ENCODE measurements around the gene CA9. TPM values are rescaled to one million over a fixed set of nuclear protein-coding genes. Genes with fewer than 3 reads are reported as not detected.
"Not testable (repeated sequence)": the region's sequence is repeated elsewhere in the genome, so short reads cannot be mapped to it uniquely, and the experiment has no call there.

CA9 gene
- total RNA-seq, 1 donor from 2014 or later = 0.98 TPM

GRCh38 chr9:35636135-35636876 lies 37.4 kb upstream of the CA9 start:
- H3K27ac ChIP-seq = no peak overlapping the region
- H3K36me3 ChIP-seq = no peaks in the 10 kb centered on the region
- TF ChIP-seq POLR2A (IDR thresholded peaks at IDR 0.05) (no peak), POLR2AphosphoS5 (IDR thresholded peaks at IDR 0.05; ENCODE audit: insufficient read depth in 1 of 2, low read depth in 1 of 2) (no peak)
- TF ChIP-seq, protein P1, sequence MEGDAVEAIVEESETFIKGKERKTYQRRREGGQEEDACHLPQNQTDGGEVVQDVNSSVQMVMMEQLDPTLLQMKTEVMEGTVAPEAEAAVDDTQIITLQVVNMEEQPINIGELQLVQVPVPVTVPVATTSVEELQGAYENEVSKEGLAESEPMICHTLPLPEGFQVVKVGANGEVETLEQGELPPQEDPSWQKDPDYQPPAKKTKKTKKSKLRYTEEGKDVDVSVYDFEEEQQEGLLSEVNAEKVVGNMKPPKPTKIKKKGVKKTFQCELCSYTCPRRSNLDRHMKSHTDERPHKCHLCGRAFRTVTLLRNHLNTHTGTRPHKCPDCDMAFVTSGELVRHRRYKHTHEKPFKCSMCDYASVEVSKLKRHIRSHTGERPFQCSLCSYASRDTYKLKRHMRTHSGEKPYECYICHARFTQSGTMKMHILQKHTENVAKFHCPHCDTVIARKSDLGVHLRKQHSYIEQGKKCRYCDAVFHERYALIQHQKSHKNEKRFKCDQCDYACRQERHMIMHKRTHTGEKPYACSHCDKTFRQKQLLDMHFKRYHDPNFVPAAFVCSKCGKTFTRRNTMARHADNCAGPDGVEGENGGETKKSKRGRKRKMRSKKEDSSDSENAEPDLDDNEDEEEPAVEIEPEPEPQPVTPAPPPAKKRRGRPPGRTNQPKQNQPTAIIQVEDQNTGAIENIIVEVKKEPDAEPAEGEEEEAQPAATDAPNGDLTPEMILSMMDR (IDR thresholded peaks at IDR 0.05) = no peak
- DNase-seq (ENCODE audit: extremely low spot score in 2 of 2) = no peak
- no peak overlapping the region for H3K4me3 ChIP-seq
- H3K27me3 ChIP-seq = no peaks in the 10 kb centered on the region
- no peaks in the 10 kb centered on the region for H3K9me3 ChIP-seq
- intact Hi-C loops (cut with DNase I) = no loop called here
- H3K4me1 ChIP-seq = no peaks in the 10 kb centered on the region

GRCh38 chr9:35636877-35637246 lies 36.9 kb upstream of the CA9 start:
- H3K36me3 ChIP-seq; H3K9me3 ChIP-seq; H3K27me3 ChIP-seq; intact Hi-C loops (cut with DNase I); H3K4me1 ChIP-seq; H3K4me3 ChIP-seq; H3K27ac ChIP-seq; DNase-seq (ENCODE audit: extremely low spot score in 2 of 2): not testable (repeated sequence)

- DNase-seq (ENCODE audit: extremely low spot score in 2 of 2); H3K27me3 ChIP-seq; H3K4me1 ChIP-seq; intact Hi-C loops (cut with DNase I); H3K9me3 ChIP-seq; H3K4me3 ChIP-seq; H3K36me3 ChIP-seq; H3K27ac ChIP-seq: not testable (repeated sequence)
Observed at GRCh38 chr9:35637427-35637955, 36.2 kb upstream of the CA9 start.

DNA sequence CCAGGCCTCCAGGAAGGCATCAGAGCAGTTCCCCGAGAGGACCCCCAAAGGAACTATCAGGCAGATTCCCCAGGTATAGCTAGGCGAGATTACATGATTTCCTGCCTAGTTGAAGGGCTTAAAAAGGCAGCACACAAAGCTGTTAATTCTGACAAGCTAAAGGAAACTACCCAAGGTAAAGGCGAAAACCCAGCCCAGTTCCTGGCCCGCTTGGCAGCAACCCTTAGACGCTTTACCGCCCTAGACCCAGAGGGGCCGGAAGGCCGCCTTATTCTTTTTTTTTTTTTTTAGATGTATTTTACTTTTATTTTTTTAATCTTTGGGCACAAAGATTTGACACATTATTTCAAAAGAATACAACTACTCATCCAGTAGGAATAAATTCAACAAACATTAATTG lies 35.0 kb upstream of the CA9 start:
- H3K9me3 ChIP-seq; H3K27ac ChIP-seq; H3K36me3 ChIP-seq; H3K27me3 ChIP-seq; H3K4me3 ChIP-seq; intact Hi-C loops (cut with DNase I); H3K4me1 ChIP-seq: not testable (repeated sequence)
- peak in 1 of 2 donors; percentile 8 for DNase-seq (ENCODE audit: extremely low spot score in 2 of 2)

DNA sequence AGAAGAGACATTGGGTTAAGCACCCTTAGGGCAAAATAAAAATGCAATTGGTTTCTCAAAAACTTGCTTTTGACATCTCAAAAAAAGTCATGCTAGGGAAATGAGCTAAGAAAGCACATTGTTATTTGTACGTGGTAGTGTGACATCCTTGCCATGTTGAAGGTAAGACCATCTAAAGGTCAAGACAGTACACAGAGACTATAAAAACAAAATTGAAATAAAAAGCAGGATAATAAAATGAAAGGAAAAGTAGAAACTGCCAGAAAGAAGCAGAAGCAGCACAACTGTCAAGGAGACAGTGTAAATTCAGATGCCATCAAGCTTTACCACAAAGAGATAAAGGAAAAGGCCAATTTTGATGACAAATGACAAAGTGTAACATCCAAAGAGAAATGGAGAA lies 34.5 kb upstream of the CA9 start:
- intact Hi-C loops (cut with DNase I); H3K9me3 ChIP-seq; H3K4me1 ChIP-seq; H3K27ac ChIP-seq; H3K27me3 ChIP-seq; H3K4me3 ChIP-seq; DNase-seq (ENCODE audit: extremely low spot score in 2 of 2); H3K36me3 ChIP-seq: not testable (repeated sequence)

- Histone ChIP-seq H3K36me3 (no peaks in the 10 kb centered on the region), H3K9me3 (no peaks in the 10 kb centered on the region), H3K27me3 (no peaks in the 10 kb centered on the region), H3K4me1 (no peaks in the 10 kb centered on the region), H3K27ac (no peak overlapping the region), H3K4me3 (no peak overlapping the region)
- DNase-seq (ENCODE audit: extremely low spot score in 2 of 2) = no peak
- TF ChIP-seq, protein P1 (IDR thresholded peaks at IDR 0.05) = no peak
- TF ChIP-seq POLR2A (IDR thresholded peaks at IDR 0.05) (no peak), POLR2AphosphoS5 (IDR thresholded peaks at IDR 0.05; ENCODE audit: insufficient read depth in 1 of 2, low read depth in 1 of 2) (no peak)
- intact Hi-C loops (cut with DNase I) = no loop called here
Observed at GRCh38 chr9:35639631-35640030, 34.1 kb upstream of the CA9 start.

- H3K36me3 ChIP-seq; H3K27me3 ChIP-seq; H3K4me1 ChIP-seq; H3K4me3 ChIP-seq; intact Hi-C loops (cut with DNase I); H3K27ac ChIP-seq; H3K9me3 ChIP-seq: not testable (repeated sequence)
- DNase-seq (ENCODE audit: extremely low spot score in 2 of 2) = peak in 1 of 2 donors; percentile 77
Observed at GRCh38 chr9:35640431-35640830, 33.3 kb upstream of the CA9 start.

DNA sequence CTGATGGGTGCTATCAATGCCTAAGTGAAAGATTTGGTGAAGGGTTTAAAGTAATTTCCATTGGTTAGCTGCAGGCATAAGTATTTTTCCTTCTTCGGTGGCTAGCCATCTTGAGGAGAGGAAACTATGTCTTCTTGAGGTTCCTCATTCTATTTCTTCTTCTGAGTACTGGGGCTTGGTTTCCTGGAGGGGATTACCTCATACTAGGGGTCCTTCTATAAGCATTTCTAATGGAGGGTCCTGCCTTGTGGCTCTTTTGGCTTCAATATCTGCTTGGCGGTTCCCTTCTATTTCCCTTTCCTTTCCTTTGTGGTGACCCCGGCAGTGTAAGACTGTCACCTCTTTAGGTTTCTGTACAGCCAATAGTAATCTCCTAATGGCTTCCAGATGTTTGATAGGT lies 32.2 kb upstream of the CA9 start:
- peaks cover 12% of the 10 kb centered on the region for H3K4me1 ChIP-seq
- DNase-seq (ENCODE audit: extremely low spot score in 2 of 2); intact Hi-C loops (cut with DNase I); H3K36me3 ChIP-seq; H3K27ac ChIP-seq; H3K4me3 ChIP-seq; H3K9me3 ChIP-seq; H3K27me3 ChIP-seq: not testable (repeated sequence)

Measured in vagina (tissue), 2 donors.